RWPE2 (cell line): ENCODE data around the gene TBC1D26.

Experiments
- ATAC-seq: fragments of 200-7000 bp; cut with Tn5 transposase; 3 replicates; pipeline ENCODE4 v1.9.1; 2021; ENCODE audit warnings: low read depth
- DNase-seq: peaks from one replicate; pipeline ENCODE4 v3.0.0-alpha.2; 2020; ENCODE audit warnings: low spot score
- H3K27ac ChIP-seq: fragments of 450-650 bp; 2 replicates; pipeline ENCODE4 v1.5.1; 2017; ENCODE audit warnings: mild to moderate bottlenecking; ENCODE audit not compliant: poor library complexity, severe bottlenecking
- H3K27me3 ChIP-seq: fragments of 250-450 bp; sonication (Bioruptor Pico); 2 replicates; pipeline ENCODE4 v1.5.1; 2021; ENCODE audit warnings: mild to moderate bottlenecking, moderate library complexity; ENCODE audit not compliant: insufficient read depth, poor library complexity, severe bottlenecking
- H3K36me3 ChIP-seq: fragments of 250-450 bp; sonication (Bioruptor Pico); 2 replicates; pipeline ENCODE4 v1.5.1; 2020; ENCODE audit warnings: low read depth, mild to moderate bottlenecking, moderate library complexity
- H3K4me1 ChIP-seq: fragments of 250-450 bp; sonication (Bioruptor Pico); 2 replicates; pipeline ENCODE4 v1.5.1; 2021; ENCODE audit warnings: mild to moderate bottlenecking, moderate library complexity; ENCODE audit not compliant: insufficient read depth, poor library complexity, severe bottlenecking
- H3K4me3 ChIP-seq: fragments of 250-450 bp; sonication (Bioruptor Pico); 2 replicates; pipeline ENCODE4 v1.5.1; 2021; ENCODE audit warnings: mild to moderate bottlenecking, moderate library complexity; ENCODE audit not compliant: severe bottlenecking
- H3K9me3 ChIP-seq: fragments of 250-450 bp; sonication (Bioruptor Pico); 2 replicates; pipeline ENCODE4 v1.5.1; 2021; ENCODE audit warnings: mild to moderate bottlenecking, moderate library complexity; ENCODE audit not compliant: severe bottlenecking
- TF ChIP-seq, protein P1 (sequence below): fragments of 450-650 bp; IDR thresholded peaks from one replicate; pipeline ENCODE4 v1.5.1; 2017; ENCODE audit warnings: mild to moderate bottlenecking, moderate library complexity; ENCODE audit not compliant: poor library complexity, severe bottlenecking

The TBC1D26 gene

DNA sequence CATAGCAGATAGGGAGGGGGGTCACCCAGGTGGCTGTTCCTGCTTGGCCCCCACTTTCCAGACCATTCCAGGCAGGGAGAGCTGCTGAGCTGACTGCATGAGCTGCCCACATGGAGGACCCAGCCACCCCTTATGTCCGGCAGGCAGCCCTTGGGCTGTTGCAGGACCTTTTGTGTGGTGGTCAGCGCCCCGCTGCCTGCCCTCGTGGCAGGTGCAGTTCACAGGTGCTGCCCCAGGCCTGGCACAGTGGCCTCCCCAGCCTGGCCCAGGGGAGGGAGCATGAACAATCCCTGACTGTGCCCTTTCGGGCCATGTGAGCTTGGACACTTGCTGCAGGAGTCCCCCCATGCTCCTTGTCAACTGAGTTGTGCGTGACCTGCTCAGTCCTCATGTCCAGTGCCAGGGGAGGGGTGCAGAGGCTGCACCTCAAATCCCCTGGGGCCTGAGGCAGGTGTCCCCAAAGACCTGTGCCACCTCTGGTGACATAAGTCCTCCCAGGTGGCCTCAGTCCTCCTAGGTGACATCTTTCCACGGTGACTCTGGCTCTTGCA lies 8.6 kb downstream of the TBC1D26 start:
- no peak for ATAC-seq

DNA sequence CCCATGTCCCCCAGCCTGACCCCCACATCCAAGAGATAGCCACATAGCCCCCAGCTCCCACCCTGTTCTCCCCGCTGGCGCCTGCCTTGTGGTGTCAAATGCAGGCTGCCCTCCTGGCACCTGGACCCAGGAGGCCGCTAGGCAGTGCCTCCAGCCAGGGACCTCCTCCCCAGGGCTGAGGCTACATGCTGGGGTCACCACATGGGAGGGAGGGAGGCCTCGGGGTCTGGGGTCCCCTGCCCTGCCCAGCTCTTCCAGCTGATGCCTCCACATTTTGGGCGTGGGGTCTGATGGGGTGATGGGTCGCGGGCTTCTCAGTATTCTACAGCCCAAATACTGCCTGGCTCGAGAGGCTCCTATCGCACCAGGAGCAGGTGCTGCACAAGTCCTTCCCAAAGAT lies 9.5 kb downstream of the TBC1D26 start:
- Histone ChIP-seq H3K27me3 (no peaks in the 10 kb centered on the region), H3K27ac (no peak overlapping the region), H3K9me3 (no peaks in the 10 kb centered on the region), H3K36me3 (no peaks in the 10 kb centered on the region), H3K4me1 (no peaks in the 10 kb centered on the region), H3K4me3 (no peak overlapping the region)
- no peak for DNase-seq
- TF ChIP-seq, protein P1, sequence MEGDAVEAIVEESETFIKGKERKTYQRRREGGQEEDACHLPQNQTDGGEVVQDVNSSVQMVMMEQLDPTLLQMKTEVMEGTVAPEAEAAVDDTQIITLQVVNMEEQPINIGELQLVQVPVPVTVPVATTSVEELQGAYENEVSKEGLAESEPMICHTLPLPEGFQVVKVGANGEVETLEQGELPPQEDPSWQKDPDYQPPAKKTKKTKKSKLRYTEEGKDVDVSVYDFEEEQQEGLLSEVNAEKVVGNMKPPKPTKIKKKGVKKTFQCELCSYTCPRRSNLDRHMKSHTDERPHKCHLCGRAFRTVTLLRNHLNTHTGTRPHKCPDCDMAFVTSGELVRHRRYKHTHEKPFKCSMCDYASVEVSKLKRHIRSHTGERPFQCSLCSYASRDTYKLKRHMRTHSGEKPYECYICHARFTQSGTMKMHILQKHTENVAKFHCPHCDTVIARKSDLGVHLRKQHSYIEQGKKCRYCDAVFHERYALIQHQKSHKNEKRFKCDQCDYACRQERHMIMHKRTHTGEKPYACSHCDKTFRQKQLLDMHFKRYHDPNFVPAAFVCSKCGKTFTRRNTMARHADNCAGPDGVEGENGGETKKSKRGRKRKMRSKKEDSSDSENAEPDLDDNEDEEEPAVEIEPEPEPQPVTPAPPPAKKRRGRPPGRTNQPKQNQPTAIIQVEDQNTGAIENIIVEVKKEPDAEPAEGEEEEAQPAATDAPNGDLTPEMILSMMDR: no peak
- ATAC-seq: no peak

More for the DNA sequence above, 8.6 kb downstream of the TBC1D26 start:
- Histone ChIP-seq H3K27ac (no peak overlapping the region), H3K4me3 (no peak overlapping the region), H3K27me3 (no peaks in the 10 kb centered on the region), H3K9me3 (no peaks in the 10 kb centered on the region), H3K36me3 (no peaks in the 10 kb centered on the region), H3K4me1 (no peaks in the 10 kb centered on the region)
- TF ChIP-seq, protein P1: no peak
- no peak for DNase-seq

DNA sequence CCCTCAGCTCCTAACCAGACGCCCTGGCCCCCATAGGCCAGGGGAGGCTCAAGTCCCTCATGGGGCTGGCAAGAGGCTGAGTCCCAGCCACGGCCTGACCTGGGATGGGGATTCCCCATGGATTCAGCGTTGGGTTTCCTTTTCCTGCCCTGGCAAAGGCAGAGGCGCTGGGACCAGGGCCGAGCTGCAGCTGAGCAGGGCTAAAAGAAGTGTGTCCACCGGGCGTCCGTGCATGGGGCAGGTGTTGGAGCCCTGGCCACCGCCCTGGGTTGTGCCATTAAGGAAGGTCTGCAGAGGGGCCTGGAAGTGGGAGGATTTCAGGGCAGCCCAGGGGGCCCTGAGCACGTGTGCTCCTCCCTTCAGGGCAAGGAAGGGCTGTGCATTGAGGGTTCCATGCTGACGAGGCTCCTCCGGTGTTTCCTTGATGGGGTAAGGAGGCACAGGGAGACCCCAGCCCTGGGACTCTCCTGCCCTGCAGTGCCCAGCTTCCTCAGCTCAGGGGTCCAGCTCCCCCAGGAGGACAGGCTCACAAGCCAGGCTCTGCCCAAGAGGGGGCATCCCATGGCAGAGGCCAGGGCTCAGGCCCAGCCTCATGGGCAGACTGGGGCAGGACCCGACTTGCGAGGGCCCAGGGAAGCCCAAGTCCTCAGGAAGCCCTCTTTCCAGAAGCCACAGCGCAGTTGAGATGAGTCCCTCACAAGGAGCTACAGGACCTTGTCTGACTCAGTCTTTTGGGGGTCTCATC lies 10.1 kb downstream of the TBC1D26 start:
- Histone ChIP-seq H3K36me3 (no peaks in the 10 kb centered on the region), H3K27ac (no peak overlapping the region), H3K9me3 (no peaks in the 10 kb centered on the region), H3K27me3 (no peaks in the 10 kb centered on the region), H3K4me3 (no peak overlapping the region), H3K4me1 (no peaks in the 10 kb centered on the region)
- DNase-seq (no peak), ATAC-seq (no peak)
- TF ChIP-seq, protein P1: no peak

DNA sequence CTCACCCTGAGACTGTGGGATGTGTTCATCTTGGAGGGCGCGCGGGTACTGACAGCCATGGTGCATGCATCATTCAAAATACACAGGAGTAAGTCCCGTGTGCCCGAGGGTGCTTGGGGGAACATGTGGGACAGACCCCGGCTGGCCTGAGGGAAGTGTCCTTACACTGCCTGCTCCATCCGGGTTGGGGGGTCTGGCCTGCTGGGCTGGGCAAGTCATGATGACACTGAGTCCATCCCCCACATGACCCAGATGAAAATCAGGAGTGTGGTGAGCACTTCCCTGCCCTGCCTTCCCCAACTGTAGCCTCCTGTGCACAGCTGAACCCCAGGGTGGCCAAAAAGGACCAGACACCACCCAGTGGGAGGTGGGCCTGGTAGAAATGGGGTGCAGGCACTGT lies 10.8 kb downstream of the TBC1D26 start:
- Histone ChIP-seq H3K27ac (no peak overlapping the region), H3K27me3 (no peaks in the 10 kb centered on the region), H3K4me3 (no peak overlapping the region), H3K36me3 (no peaks in the 10 kb centered on the region), H3K4me1 (no peaks in the 10 kb centered on the region), H3K9me3 (no peaks in the 10 kb centered on the region)
- DNase-seq: no peak
- TF ChIP-seq, protein P1: no peak
- no peak for ATAC-seq

DNA sequence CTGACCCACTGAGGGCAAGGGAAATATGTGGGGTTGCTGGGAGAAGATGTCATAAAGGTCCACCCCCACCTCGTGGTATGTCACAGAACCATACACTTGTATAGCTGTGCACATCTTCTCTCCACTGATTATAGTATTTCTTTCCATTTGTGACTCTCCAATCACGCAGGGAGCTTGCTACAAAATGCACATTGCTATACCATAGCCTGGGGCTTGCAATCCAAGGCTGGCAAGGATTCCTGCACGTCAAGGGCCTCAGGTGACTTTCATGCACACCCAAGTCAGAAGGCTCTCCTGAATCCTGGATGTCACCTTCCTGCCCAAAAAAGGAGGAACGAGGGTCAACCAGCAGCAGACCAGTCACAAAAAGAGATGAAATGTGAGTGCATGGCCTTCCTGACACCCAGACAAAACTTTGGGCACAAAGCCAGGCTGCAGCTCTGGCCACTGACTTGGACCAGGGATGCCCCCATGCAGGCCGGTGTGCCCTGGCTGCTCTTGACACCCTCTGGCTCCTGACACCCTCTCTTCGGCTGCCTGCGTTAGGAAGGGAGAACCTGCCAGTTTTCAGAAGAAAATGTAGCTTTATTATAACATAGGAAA lies 12.1 kb downstream of the TBC1D26 start:
- DNase-seq: no peak
- no peak for ATAC-seq

More for the DNA sequence above, 12.1 kb downstream of the TBC1D26 start:
- no peak overlapping the region for H3K27ac ChIP-seq
- TF ChIP-seq, protein P1: no peak
- no peak overlapping the region for H3K4me3 ChIP-seq
- H3K36me3 ChIP-seq: no peaks in the 10 kb centered on the region
- no peaks in the 10 kb centered on the region for H3K27me3 ChIP-seq
- H3K9me3 ChIP-seq: no peaks in the 10 kb centered on the region
- no peaks in the 10 kb centered on the region for H3K4me1 ChIP-seq
